Measurements from ENCODE around the gene DIDO1. TPM values are rescaled to one million over a fixed set of nuclear protein-coding genes. Genes with fewer than 3 reads are reported as not detected.
A peak's percentile ranks its signal among the peaks of the same experiment; 100 is the strongest.

The DIDO1 gene
- total and polyA plus RNA-seq, 2 of the 4 experiments (the other 2 are of a cell fraction), result 21.8 to 28.1 TPM

DNA sequence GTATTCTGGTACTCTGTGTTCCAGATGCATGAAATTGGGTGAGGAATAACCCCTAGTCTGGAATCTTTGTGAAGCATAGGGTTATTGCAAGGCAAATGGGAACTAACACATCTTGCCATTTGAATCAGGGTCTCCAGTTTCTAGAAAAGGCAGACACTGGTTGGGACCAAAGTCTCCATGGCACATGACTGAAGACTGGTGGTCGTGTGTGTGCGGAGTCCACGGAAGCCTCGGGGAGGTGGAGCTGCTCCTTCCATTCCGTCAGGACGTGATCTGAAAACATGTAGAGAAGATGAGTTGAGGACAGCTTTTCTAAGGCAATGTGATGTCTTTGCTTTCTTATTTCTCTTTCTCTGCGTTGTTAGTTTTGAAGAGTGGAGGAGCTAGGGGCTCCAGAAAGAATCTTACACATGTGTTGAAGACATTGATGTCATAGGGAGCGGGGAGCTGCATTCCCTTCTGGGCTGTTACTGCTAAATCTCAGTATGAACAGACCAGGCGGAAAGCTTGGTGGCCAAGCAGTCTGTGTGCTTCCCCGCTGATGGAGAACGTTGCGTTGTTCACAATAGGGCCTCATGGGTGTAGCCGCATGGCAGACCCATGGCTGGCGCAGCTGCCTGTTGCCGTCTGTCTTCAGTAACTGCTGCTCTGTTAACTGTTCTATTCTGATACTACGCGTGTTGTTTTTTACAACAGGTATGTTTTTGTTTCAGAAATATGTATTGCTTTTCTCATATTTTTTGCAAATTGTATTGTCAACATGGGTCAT lies 21.4 kb upstream of the DIDO1 start:
- in situ Hi-C loops (cut with MboI; ENCODE audit: low sequenced_read_pairs), result no loop called here
- POLR2A ChIA-PET (ENCODE audit: unreplicated experiment), result no interaction called here
- no peak overlapping the region for H4K5ac ChIP-seq (ENCODE audit: low read depth, low read length)
- H3K14ac ChIP-seq (replicated peaks; ENCODE audit: low read depth, low read length), result no peak overlapping the region
- H3K36me3 ChIP-seq (ENCODE audit: control insufficient read depth, insufficient read depth, low read length), result peaks cover 61% of the 10 kb centered on the region
- no peak overlapping the region for H2AK5ac ChIP-seq (ENCODE audit: low read depth, low read length)
- DNase-seq (no peak), ATAC-seq (ENCODE audit: low read depth) (no peak)
- TF ChIP-seq POLR2A (IDR thresholded peaks at IDR 0.05; ENCODE audit: low read depth, low read length), result no peak
- no TSS peak for BruUV-seq (replicated peaks)
- CTCF ChIA-PET, result no interaction called here
- H3K23ac ChIP-seq (ENCODE audit: low read depth, low read length), result no peak overlapping the region
- H2AFZ ChIP-seq (replicated peaks; ENCODE audit: low read length, poor library complexity), result peak overlapping the region; percentile 16
- H2BK120ac ChIP-seq (ENCODE audit: low read depth, low read length), result no peak overlapping the region
- no peak overlapping the region for H4K91ac ChIP-seq (ENCODE audit: insufficient read depth, low read depth, low read length)
- no peak overlapping the region for H2AK9ac ChIP-seq (replicated peaks; ENCODE audit: low read depth, low read length, poor library complexity)
- WGBS, 2 experiments (ENCODE audit: extremely low coverage in 2 of 2, insufficient read length in 1 of 2), result 100% methylated on average over 8 of the region's 17 CpGs; no CpG with 5 or more reads in 1 of the 2 experiments
- no peak overlapping the region for H3K4me2 ChIP-seq (ENCODE audit: low read depth, low read length)
- intact Hi-C loops (cut with micrococcal nuclease), result no loop called here
- peaks cover 20 to 54% of the 10 kb centered on the region in 2 experiments for H3K79me1 ChIP-seq (ENCODE audit: low read depth in 1 of 2, low read length in 2 of 2)
- H2BK15ac ChIP-seq (ENCODE audit: low read depth, low read length), result no peak overlapping the region
- H4K20me1 ChIP-seq (ENCODE audit: insufficient read depth, low read length), result peaks cover 21% of the 10 kb centered on the region
- no peak overlapping the region for H3K4me3 ChIP-seq (ENCODE audit: insufficient read depth, low read depth, low read length)
- dilution Hi-C loops (cut with HindIII; ENCODE audit: low sequenced_read_pairs, unreplicated experiment), result no loop called here
- H3K56ac ChIP-seq (ENCODE audit: extremely low read depth, insufficient read depth, low read length), result no peak overlapping the region
- H3K9me3 ChIP-seq (ENCODE audit: control insufficient read depth, insufficient read depth, low read length), result peaks cover 2% of the 10 kb centered on the region; the same call in 1 of the 2 replicates
- H3K18ac ChIP-seq (ENCODE audit: low read depth, low read length), result no peak overlapping the region
- H3K4me1 ChIP-seq (ENCODE audit: control insufficient read depth, insufficient read depth, low read length), result no peaks in the 10 kb centered on the region
- no peak overlapping the region for H2BK20ac ChIP-seq (ENCODE audit: low read depth, low read length)
- peaks cover 8% of the 10 kb centered on the region; the same call in 1 of the 2 replicates for H3K9me1 ChIP-seq (ENCODE audit: insufficient read depth, low read length)
- H3K27ac ChIP-seq (ENCODE audit: insufficient read depth, low read length), result no peak overlapping the region
- H3K9ac ChIP-seq (ENCODE audit: low read depth, low read length), result no peak overlapping the region
- no peak overlapping the region for H2BK5ac ChIP-seq (ENCODE audit: low read depth, low read length, poor library complexity, severe bottlenecking)
- H4K8ac ChIP-seq (ENCODE audit: low read depth in 2 of 2, low read length in 2 of 2), result no peak overlapping the region
- no peaks in the 10 kb centered on the region for H3K27me3 ChIP-seq (ENCODE audit: control insufficient read depth, insufficient read depth, low read length)
- H3K4ac ChIP-seq (ENCODE audit: low read depth, low read length), result no peak overlapping the region

All from IMR-90 (cell line).